GM18868 (cell line): Measurements from ENCODE around the gene RAD51B.

ENCODE experiments used
- ATAC-seq: cut with Tn5 transposase; IDR thresholded peaks from one replicate; pipeline ENCODE4 v1.9.1; 2021; ENCODE audit warnings: mild to moderate bottlenecking, moderate library complexity; ENCODE audit not compliant: unreplicated experiment

Gene RAD51B

DNA sequence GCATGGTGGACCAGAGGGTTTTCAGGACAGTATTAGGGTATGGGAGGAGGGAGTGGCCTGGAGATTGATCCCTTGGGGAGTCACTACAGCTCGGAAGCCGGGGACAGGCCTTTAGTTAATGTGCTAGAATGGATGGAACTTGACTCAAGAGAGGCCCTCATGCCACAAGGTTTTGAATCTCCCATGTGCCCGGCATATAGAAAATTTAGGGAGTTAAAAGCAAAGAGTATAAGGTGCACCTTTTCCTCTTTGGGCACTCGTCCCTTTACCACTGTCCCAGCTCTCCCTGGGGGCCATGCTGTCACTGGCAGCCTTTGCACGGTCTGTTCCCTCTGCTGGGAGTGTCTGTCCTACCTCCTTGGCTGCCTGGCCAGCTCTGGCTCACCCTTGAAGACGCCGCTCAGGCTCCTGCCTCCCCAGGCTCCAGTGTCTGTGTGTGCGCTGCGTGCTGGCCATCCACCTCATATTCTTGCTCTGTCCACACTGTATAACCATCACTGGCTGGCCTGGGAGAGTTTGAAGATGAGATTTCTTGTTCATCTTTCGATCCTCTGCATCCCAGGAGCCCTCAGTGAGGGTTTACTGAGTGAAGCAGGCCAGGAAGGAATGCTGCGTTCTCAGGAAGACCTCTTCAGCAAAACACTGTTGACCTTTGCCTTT is 811.9 kb downstream of the RAD51B start:
- ATAC-seq: no peak

DNA sequence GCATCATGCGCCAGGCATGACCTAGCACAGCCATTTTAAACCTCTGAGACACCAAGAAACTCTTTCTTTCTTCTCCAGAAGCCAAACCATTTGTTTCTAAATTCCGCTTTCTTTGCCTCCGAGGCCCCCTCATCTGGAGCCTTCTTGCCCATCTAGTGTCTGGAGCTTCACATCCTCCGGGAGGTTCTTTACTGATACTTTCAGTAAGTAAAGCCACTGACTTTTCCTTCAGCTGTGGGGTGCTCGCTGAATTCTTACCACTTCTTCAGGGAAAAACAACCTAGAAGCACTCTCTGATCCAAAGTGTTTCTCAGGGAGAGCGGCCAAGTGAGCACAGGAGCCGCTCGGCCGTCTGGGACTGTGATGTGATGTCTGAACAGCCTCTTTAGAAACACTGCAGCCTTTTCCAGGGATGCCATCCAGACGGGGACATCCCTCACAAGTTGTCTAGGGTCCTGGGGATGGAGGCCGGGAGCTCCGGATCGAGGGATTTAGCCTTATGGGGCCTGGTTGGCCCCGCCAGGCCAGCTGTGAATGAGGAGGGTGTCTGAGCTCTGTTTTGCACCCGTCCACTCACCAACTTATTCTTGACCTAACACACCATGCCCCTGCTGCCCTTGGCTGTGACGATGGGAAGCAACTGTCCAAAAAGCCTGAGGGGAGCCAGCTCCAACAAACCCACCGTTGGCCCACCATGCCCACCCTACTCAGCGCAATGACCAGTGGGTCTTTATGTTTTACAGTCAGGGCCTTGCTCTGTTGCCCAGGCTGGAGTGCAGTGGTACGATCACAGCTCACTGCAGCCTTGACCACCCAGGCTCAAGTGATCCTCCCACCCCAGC is 812.7 kb downstream of the RAD51B start:
- no peak for ATAC-seq

GRCh38 chr14:68633131-68633991 is 813.8 kb downstream of the RAD51B start:
- peak; percentile 45 for ATAC-seq

GRCh38 chr14:68634332-68634731 is 814.8 kb downstream of the RAD51B start:
- no peak for ATAC-seq

- ATAC-seq: no peak
Measured at GRCh38 chr14:68634874-68635595, 815.5 kb downstream of the RAD51B start.

GRCh38 chr14:68636597-68636996 is 817.0 kb downstream of the RAD51B start:
- ATAC-seq: no peak

GRCh38 chr14:68637106-68638021 is 817.8 kb downstream of the RAD51B start:
- no peak for ATAC-seq

DNA sequence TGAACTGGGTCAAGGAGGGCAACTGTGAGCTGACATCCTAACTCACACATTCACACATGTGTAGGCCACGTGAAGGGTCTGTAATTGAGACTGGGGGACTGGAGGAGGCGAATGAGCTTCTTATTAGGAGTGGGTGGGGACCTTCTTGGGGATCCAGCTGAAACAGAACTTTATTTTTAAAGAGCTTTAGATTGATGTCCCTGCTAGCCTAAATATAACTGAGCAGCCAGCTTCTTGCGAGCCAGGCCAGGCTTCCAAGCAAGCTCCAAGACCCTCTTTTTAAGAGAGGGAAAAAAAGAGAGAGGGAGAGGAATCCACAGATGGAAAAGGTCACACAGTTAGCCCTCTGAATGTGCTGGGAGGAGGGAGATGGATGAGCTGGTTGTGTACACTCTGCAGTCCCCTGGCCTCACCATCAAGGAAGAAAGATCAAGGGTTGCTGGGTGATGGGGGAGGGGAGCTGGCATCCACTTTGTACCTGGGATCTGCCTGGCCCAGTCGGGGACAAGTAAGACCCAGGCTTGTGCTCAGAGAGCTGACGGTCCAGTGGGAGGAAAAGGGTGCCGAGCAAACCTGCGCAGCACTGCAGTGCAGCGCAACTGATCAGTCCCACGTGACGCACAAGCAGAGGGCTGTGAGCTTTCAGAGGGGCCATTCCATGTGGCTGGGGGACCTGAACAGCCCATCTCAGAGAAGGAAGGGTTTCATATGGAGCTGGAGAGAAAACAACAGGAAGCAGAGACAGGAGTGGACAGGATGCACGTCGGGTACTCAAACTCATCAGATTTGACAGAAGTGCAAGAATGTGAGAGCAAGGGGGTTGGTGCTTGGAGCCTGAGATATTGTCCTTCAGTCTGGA is 818.8 kb downstream of the RAD51B start:
- no peak for ATAC-seq

- ATAC-seq: no peak
Measured at GRCh38 chr14:68639000-68639757, 819.6 kb downstream of the RAD51B start.

- ATAC-seq: no peak
Measured at GRCh38 chr14:68639758-68640574, 820.4 kb downstream of the RAD51B start.

- ATAC-seq: no peak
Measured at GRCh38 chr14:68643673-68644072, 824.1 kb downstream of the RAD51B start.

DNA sequence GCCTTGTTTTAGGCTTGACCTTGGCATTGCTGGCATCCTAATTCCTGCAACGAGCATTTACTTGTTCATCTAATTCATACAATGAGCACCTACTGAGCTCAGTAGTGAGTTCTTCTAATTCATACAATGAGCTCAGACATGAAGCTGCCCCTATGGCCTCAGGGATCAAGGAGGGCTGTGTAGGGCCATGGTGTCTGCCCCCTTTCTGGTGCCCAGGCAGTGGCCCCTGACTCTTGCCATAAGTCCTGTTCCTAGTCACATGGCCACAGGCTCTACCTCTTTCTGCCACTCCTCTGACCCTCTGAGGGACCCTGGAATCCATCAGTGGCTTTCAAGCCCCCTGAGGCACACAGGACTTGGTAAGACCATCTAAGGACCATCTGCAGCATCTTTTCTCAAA is 824.5 kb downstream of the RAD51B start:
- ATAC-seq: no peak

- no peak for ATAC-seq
Measured at GRCh38 chr14:68645371-68645770, 825.8 kb downstream of the RAD51B start.

DNA sequence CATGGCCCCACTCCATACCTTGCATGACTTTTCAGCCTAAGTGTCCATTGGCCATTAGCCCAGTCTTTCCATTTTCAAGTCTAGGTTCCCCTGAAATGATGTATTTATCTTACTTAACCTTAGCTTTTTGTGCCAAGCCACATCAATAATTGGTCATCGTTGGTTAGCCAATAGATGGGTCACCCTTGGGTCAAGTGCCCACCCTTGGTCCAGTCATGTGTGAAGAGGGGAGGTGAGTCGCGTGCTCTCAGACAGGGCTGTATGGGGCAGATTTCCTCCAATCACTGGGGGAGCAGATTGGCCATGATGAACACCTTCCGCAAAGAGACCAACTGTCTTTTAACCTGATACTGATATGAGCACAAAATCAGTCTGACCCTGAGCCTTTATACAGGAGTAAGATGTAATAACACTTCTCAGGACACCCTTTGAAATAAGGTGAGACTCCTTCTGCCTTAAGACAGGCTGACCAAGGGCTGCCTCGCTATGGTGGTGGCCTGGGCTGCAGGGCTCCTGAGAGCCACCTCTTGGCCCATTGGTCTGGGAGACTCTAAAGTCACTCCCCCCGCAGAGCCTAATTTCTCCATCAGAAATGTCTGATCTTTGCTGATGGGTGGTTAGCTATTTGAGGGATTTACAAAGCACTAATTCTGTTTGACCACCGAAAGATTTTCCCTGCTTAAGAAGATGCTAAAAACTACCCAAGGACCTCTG is 830.1 kb downstream of the RAD51B start:
- no peak for ATAC-seq

DNA sequence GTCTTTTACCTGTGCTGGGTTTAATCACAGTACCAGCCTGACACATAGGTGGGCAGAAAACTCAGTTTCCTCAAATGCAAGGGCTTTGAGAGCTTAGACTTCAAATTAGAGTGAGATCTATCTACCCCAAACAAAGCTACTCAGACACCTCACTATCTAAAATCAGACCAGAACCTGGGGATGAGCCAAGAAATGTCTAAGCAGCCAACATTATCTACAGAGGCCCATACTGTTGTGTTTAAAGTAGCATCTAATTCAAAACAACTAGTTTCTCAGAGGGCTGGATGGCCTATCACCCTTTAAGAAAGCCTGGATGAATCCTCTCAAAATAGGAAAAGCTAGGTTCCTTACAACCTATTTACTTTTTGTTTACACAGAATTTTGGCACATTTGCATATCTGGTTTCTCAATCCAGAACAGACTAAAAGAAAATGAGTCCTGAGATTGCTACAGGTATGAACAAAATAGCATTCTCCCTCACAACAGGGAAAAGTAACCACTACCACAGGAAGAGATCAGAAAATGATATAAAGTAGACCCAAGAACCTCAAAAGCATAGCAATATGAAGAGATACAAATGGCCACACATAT is 830.9 kb downstream of the RAD51B start:
- ATAC-seq: no peak

DNA sequence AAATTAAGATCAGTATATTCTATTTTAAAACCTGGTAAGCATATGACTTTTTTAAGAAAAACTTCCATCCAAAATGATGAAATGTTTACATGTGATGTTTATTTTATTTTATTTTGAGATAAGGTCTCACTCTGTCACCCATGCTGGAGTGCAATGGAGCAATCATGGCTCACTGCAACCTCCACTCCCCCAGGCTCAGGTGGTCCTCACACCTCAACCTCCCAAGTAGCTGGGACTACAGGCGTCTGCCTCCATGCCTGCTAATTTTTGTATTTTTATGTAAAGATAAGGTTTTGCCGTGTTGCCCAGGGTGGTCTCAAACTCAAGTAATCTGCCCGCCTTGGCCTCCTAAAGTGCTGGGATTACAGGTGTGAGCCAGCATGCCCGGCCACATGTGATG is 831.5 kb downstream of the RAD51B start:
- no peak for ATAC-seq
